T-helper 9 cell (primary cell): ENCODE results near the gene LCE6A.

Experiments
- DNase-seq: peaks from one replicate; pipeline ENCODE4 v3.0.0-alpha.2; 2020

Gene LCE6A

DNA sequence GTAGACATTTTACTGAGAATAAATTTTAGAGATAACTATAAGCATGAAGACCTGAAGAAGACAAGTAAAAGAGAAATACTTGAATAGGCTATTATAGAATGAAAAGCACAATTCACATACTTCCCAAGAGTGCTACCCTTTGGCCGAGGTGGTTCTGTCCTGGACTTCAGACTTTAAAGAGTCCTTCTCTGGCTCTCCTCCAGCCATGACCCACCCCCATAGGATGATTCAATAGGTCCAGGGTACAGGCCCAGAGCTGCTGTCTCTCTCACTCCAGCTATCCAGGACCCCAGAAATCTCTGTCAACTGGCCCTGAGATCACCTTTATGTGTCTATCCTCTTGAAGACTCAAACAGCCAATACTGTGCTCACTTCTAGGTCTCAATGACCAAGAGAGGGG lies 34.2 kb downstream of the LCE6A start:
- no peak for DNase-seq

DNA sequence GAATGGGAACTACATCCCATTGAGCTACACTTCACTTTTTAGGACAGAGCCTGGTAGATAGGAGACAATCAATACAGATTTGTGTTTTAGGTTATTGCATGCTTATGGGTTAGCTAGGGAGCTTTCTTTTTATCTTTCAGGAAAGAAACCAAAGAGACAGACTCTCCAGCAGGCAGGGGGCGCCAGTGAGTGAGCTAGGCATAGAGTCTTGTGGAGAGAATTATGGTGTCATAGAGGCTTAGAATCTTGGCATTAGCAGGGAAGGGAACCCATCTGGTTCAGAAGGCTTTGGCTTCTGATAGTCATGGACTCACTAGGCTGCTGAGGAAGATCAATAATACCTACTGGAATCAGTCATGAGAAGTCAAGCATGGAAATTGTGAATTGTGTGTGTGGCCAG lies 35.4 kb downstream of the LCE6A start, which contains the start of gene SMCP:
TSS of gene SMCP (plus strand) at position 281 of the 400 bp plus-strand sequence. CDS start 6,101 bp downstream, outside the sequence.
- DNase-seq = no peak

DNA sequence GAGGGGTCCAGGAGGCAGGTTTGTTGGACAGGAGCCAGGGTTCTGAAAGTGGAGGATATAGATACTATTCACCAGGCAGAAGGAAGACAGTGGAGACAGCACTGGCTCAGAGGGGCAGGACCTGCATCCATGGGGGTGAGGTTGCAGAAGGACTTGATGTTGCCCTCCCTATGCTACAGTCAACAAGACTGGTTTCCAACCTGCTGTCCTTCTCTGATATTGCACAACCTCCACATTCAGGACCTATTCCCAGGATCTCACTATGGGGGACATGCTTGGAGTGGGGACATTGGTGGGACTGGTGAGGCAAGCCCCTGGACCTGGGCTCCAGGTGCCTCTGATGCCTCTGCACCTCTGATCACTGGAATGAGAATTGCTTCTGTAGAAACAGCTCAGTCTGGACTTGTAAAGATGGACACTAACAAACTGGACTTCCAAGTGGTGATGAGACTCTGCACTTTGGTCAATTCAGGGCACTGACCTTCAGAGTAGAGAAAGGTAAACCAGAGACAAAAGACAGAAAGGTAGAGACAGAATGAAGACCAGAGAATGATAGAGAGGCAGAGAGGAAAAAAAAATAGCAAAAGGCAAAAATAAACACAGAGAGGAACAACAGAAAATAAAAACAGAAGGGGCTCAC lies 37.0 kb downstream of the LCE6A start:
- no peak for DNase-seq

DNA sequence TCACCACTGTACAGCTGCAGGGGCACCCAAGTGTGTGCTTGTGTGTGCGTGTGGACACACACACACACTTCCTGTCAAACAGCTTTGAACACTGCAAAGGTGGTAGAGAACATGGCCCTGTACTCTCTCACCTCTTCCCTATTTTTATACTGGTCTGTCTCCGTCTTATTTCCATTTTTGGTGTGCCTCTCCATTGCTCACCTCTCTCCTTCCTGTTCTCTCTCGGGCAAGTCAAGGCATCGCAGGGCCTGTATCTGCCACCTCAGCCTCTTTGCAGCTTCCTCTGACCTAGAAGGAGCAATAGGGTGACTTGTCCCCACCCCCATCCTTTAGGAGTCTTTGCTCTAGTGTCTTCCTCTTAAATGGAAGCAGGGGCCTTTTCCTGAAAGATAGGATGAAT lies 37.7 kb downstream of the LCE6A start:
- DNase-seq = no peak

DNA sequence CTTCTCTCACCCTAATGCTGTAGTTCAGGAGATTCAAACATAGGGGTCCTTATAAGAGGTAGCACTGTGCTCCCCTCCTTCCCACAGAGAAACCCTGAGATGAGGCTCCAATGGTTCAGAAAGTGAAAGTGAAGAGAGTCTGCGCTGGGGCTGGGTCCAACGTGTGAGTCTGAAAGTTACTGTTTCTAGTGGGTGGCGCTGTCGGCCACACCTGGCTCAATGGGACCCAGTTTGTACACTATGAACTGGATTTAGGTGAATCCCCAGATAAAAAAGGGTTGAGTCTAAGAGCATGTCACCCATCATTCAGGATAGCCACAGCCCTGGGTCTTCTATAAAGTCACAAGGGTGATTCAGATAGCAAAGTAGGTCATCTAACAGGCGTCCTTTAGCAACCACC lies 38.3 kb downstream of the LCE6A start:
- no peak for DNase-seq

DNA sequence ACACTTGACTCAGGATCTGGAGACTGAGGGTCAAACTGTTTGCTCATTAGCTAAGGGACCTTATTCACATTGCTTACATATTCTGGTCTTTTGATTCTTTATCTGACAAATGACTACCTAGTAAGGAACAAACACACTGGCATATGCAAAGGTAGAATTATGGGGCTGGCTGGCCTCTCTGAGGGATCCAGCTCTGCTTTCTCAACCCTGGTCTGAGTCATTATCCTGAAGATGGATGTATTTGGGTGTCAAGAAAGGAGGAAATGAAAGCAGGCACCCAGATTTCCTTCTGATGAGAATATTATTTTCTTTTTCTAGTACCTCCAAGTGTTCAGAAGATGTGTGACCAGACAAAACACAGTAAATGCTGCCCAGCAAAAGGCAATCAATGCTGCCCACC lies 41.4 kb downstream of the LCE6A start:
- no peak for DNase-seq

DNA sequence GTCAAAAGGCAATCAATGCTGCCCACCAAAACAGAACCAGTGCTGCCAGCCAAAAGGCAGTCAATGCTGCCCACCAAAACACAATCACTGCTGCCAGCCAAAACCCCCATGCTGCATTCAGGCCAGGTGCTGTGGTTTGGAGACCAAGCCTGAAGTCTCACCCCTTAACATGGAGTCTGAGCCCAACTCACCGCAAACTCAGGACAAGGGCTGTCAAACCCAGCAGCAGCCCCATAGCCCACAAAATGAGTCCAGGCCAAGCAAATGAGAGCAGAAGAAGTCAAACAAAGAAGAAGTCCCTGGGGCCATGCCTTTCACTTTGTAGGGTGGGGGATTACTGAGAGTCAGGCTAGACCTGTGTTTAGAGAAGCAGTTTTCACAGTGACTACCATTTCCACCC lies 41.9 kb downstream of the LCE6A start:
- DNase-seq = no peak

DNA sequence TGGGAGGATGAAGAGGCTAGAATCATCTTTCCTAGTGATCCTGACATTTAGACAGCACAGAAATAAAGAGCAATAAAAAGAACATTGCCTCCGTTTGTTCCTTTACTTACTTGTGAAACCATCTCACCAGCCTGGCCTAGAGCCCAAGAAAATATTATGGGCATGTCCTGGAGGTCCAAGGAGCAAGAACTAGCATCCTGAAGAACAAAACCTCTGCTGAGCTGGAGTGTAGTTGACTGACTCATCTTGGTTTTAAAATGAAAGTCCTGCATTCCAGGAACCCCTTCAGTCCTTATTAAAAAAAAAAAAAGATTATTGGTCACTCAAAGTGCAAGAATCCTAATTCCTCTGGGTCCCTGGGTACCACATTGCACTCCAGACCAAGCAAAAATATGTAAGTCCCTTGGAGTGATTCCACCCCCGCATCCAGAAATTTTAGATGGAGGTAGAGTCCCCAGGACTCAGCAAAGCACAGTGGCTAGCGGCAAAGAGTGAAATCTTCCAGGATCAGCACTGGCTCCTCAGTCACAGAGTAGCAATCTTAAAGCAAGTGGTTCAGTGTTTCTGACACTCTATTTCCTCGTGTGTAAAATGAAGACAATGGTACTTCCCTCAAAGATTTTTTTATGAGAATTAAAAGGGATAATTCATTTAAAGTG lies 42.4 kb downstream of the LCE6A start:
- no peak for DNase-seq

DNA sequence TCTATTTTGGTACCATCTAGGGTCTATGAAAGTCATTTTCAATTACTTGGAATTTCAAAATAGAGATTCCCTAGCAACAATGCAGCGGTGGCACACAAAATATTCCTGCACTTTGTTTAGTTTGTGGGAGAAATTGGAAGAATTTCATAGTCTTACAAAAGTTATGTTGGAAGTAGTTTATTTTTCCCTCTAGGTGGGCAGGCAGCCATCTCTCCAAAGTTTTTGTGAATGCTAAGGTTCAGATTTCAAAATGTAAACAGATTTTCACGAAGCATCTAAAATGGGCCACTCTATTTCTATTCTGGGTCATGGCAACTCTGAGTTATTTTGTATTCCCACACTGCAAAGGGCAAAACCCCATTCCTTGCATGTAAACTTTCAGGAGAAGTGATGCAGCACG lies 43.4 kb downstream of the LCE6A start:
- no peak for DNase-seq

DNA sequence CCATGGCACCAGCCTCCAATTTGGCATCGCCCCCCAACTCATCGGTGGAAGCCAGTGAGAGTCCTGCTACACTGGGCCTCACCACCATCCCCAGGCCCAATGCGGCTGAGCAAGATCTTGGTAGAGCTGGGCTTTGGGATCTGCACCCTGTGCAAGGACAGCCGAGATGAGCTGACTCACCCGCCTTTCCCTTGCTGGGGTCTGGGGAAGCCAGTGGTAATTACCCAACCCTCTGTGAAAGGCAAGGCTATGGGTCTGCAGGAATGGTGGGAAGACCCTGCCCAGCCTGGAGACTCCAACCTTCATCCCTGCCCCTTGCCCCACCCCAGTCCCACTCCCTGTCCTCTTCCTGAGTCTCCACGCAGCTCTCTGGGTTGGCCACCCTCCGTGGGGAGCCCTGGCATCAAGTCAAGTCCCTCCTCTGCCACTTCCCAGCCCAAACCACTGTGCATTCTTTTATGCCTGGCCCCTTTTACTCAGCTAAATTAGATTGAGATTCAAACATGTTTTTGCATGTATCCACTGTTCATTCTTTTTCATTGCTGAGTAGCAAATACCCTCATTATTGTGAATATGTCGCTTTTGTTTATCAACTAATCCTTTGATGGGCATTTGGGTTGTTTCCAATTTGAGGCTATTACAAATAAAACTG lies 44.2 kb downstream of the LCE6A start:
- DNase-seq = no peak

DNA sequence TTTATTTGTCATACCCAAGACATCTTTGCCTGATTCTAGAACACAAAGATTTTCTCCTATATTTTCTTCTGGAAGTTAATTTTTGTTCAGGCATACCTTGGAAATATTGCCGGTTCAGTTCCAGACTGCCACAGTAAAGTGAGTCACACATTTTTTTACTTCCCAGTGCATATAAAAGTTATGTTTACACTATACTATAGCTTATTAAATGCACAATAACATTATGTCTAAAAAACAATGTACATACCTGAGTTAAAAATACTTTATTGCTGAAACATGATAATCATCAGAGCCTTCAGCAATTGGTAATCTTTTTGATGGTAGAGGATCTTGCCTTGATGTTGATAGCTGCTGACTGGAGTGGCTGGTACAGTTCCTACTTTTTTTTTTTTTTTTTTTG lies 45.5 kb downstream of the LCE6A start:
- DNase-seq = no peak
